A549 (cell line): ENCODE results near the gene PNPLA1. TPM values are rescaled to one million over a fixed set of nuclear protein-coding genes. Genes with fewer than 3 reads are reported as not detected.

Experiments used
- ATAC-seq, 2 experiments: fragments of 200-7000 bp in 1 of 2; fragments of >200 bp in 1 of 2; cut with Nextera tagmentation in 1 of 2; cut with Tn5 transposase in 1 of 2; 3 replicates each; pipeline versions ENCODE4 v1.8.0 to v1.9.1; 2018 to 2020; ENCODE audit warnings: mild to moderate bottlenecking in 1 of 2, moderate library complexity in 1 of 2
- CTCF ChIA-PET: fragments of 300-600 bp; sonication (Branson Sonifier 250); formaldehyde crosslinking; extraction: SDS; loops from one replicate; lab custom pipeline; 2021; ENCODE audit warnings: antibody characterized with exemption, inconsistent platforms; lab: Yijun Ruan, JAX
- POLR2A ChIA-PET: fragments of 350-600 bp; formaldehyde crosslinking; extraction: SDS; loops from one replicate; lab custom pipeline; 2021; ENCODE audit warnings: antibody characterized with exemption, inconsistent platforms; lab: Yijun Ruan, JAX
- DNase-seq, 2 experiments: peaks; one replicate each; pipeline versions ENCODE4 v3.0.0 to v3.0.0-alpha.2; 2011 to 2016; ENCODE audit warnings: low read depth in 1 of 2, low spot score in 1 of 2
- FAIRE-seq: peaks from 2 replicates; lab custom pipeline; 2011; peaks lifted over from hg19 to GRCh38; lab: Jason Lieb, UNC
- H3K27ac ChIP-seq, 2 experiments: fragments of >200 bp; sonication (Bioruptor Twin); formaldehyde crosslinking; 3 replicates each; pipeline ENCODE4 v1.5.1; 2016 to 2017
- H3K4me1 ChIP-seq: fragments of >200 bp; sonication (Bioruptor Twin); formaldehyde crosslinking; 3 replicates; pipeline ENCODE4 v1.6.1; 2016
- H3K4me2 ChIP-seq: fragments of >200 bp; sonication (Bioruptor Twin); formaldehyde crosslinking; 3 replicates; pipeline ENCODE4 v1.6.1; 2016
- H3K4me3 ChIP-seq: fragments of >200 bp; sonication (Bioruptor Twin); formaldehyde crosslinking; 3 replicates; pipeline ENCODE4 v1.5.1; 2016
- H3K9me3 ChIP-seq: fragments of >200 bp; sonication (Bioruptor Twin); formaldehyde crosslinking; 3 replicates; pipeline ENCODE4 v1.6.1; 2016
- CEBPB ChIP-seq, 2 experiments: fragments of >200 bp in 1 of 2; sonication (Bioruptor Twin) in 1 of 2; formaldehyde crosslinking in 1 of 2; IDR thresholded peaks; 2 replicates each; pipeline ENCODE4 v1.6.1; 2012 to 2016
- CTCF ChIP-seq: fragments of >200 bp; sonication (Bioruptor Twin); formaldehyde crosslinking; IDR thresholded peaks from 3 replicates; pipeline ENCODE4 v1.5.1; 2016
- EHMT2 ChIP-seq: fragments of 200-600 bp; sonication (generic); IDR thresholded peaks from 2 replicates; pipeline ENCODE4 v1.6.1; 2016; ENCODE audit warnings: antibody characterized with exemption, low read depth, mild to moderate bottlenecking, moderate library complexity
- ELK1 ChIP-seq: fragments of 150-350 bp; IDR thresholded peaks from 2 replicates; pipeline ENCODE4 v1.6.1; 2014; ENCODE audit warnings: low read depth, mild to moderate bottlenecking, low read length
- EP300 ChIP-seq, 2 experiments: fragments of >200 bp; sonication (Bioruptor Twin); formaldehyde crosslinking; IDR thresholded peaks; 2 replicates in 1 of 2; 3 replicates in 1 of 2; pipeline ENCODE4 v1.6.1; 2016 to 2017
- GATA3 ChIP-seq: IDR thresholded peaks from 2 replicates; pipeline ENCODE4 v1.6.1; 2012; ENCODE audit warnings: borderline replicate concordance
- HDAC2 ChIP-seq: fragments of 200-600 bp; sonication (generic); IDR thresholded peaks from 2 replicates; pipeline ENCODE4 v1.6.1; 2016
- HMGXB4 ChIP-seq: fragments of 250-450 bp; sonication (Bioruptor Pico); IDR thresholded peaks from 2 replicates; pipeline ENCODE4 v1.5.0; 2021; ENCODE audit warnings: mild to moderate bottlenecking, moderate library complexity, borderline replicate concordance
- HOXB5 ChIP-seq: fragments of 250-450 bp; sonication (Bioruptor Pico); IDR thresholded peaks from 2 replicates; pipeline ENCODE4 v1.5.0; 2020; ENCODE audit warnings: mild to moderate bottlenecking, moderate library complexity
- MAZ ChIP-seq: fragments of 150-350 bp; IDR thresholded peaks from 2 replicates; pipeline ENCODE4 v1.6.1; 2014; ENCODE audit warnings: antibody characterized with exemption, low read depth, low read length, borderline replicate concordance
- PHF8 ChIP-seq: fragments of 200-600 bp; sonication (generic); IDR thresholded peaks from 2 replicates; pipeline ENCODE4 v1.6.1; 2016; ENCODE audit warnings: low read depth, mild to moderate bottlenecking, antibody characterized with exemption, moderate library complexity, borderline replicate concordance
- POLR2A ChIP-seq: IDR thresholded peaks from 2 replicates; pipeline ENCODE4 v1.6.1; 2012; ENCODE audit warnings: mild to moderate bottlenecking, low read length
- RFX5 ChIP-seq: fragments of 450-650 bp; IDR thresholded peaks from 2 replicates; pipeline ENCODE4 v1.7.1; 2014; ENCODE audit warnings: antibody characterized with exemption, mild to moderate bottlenecking, moderate library complexity
- USF2 ChIP-seq: fragments of 450-650 bp; IDR thresholded peaks from 2 replicates; pipeline ENCODE4 v1.6.1; 2014; ENCODE audit warnings: antibody characterized with exemption
- WGBS: methylation state at CpG from one replicate; pipeline ENCODE4 v1.1.6; 2017; ENCODE audit errors: missing lambda C conversion rate; 5-methylcytosine and 5-hydroxymethylcytosine counted together
- polyA plus RNA-seq, 4 experiments: library from polyadenylated mRNA; depleted of rRNA in 3 of 4; stranded (reverse); fragments of >200 nt; fragmentation: RNase III in 1 of 4; extraction: RNeasy Plus Mini Kit Qiagen cat#74134 plus additional on column Dnase treatment in 1 of 4; gene quantifications; 2 replicates in 3 of 4; 3 replicates in 1 of 4; pipeline ENCODE4 v1.2.3, GENCODE V29; 2011 to 2017

The PNPLA1 gene
- polyA plus RNA-seq, 2 of the 4 experiments (the other 2 are of a cell fraction): 0.09 TPM; not detected in 1

- WGBS: 84% methylated on average over 20 of the region's 20 CpGs
- Histone ChIP-seq H3K4me2 (no peak overlapping the region), H3K4me3 (no peak overlapping the region), H3K4me1 (no peaks in the 10 kb centered on the region), H3K9me3 (no peaks in the 10 kb centered on the region), H3K27ac (no peak overlapping the region)
- DNase-seq (no peak), ATAC-seq (no peak), FAIRE-seq (no peak)
- TF ChIP-seq RFX5 (no peak), ELK1 (no peak), CEBPB (IDR thresholded peaks at IDR 0.05) (no peak), MAZ (no peak), POLR2A (no peak)
- CTCF ChIA-PET: interaction anchor here (1.6 to 2.1 kb wide), 2 partner anchors 26 to 32 kb away, joined by 5 to 7 read pairs; no protein-coding TSS in a partner anchor
- POLR2A ChIA-PET: no interaction called here
Measured at GRCh38 chr6:36333931-36334725, 64.3 kb downstream of the PNPLA1 start.

- 52% methylated on average over 13 of the region's 14 CpGs for WGBS
- FAIRE-seq (no peak), DNase-seq (no peak), ATAC-seq (peak; percentile 31 to 45; a peak in 2 of 6 replicates)
- H3K4me2 ChIP-seq: no peak overlapping the region
- H3K9me3 ChIP-seq: no peaks in the 10 kb centered on the region
- H3K27ac ChIP-seq: no peak overlapping the region
- CTCF ChIA-PET: interaction anchor here (0.9 to 2.1 kb wide), 3 partner anchors 23 to 33 kb away, joined by 3 to 7 read pairs (median 5); no protein-coding TSS in a partner anchor
- H3K4me3 ChIP-seq: no peak overlapping the region
- POLR2A ChIA-PET: no interaction called here
- no peaks in the 10 kb centered on the region for H3K4me1 ChIP-seq
- TF ChIP-seq EP300 (IDR thresholded peaks at IDR 0.05): no peak
- TF ChIP-seq MAZ: no peak
- TF ChIP-seq ELK1: no peak
- no peak for TF ChIP-seq PHF8
- no peak for TF ChIP-seq HDAC2
- no peak for TF ChIP-seq USF2
- no peak for TF ChIP-seq EHMT2
- no peak for TF ChIP-seq CTCF
- no peak for TF ChIP-seq HOXB5 (CRISPR knock-in tag)
- no peak for TF ChIP-seq HMGXB4 (CRISPR knock-in tag)
- no peak for TF ChIP-seq GATA3
Measured at GRCh38 chr6:36334832-36335459, 65.1 kb downstream of the PNPLA1 start.
